ENCODE data around the gene TRABD2B.

Gene TRABD2B

GRCh38 chr1:48006264-48006663, 9.1 kb upstream of the TRABD2B start:
- FAIRE-seq: no peak
- TF ChIP-seq CTCF (IDR thresholded peaks at IDR 0.05; ENCODE audit: insufficient read depth, missing control alignments): no peak
- DNase-seq (ENCODE audit: insufficient read length, low spot score): no peak

- DNase-seq (ENCODE audit: insufficient read length, low spot score) (no peak), FAIRE-seq (no peak)
- TF ChIP-seq CTCF (IDR thresholded peaks at IDR 0.05; ENCODE audit: insufficient read depth, missing control alignments): no peak
These were observed 8.3 kb upstream of the TRABD2B start for GRCh38 chr1:48005253-48006117.

GRCh38 chr1:48003741-48004531, 6.8 kb upstream of the TRABD2B start:
- TF ChIP-seq CTCF (IDR thresholded peaks at IDR 0.05; ENCODE audit: insufficient read depth, missing control alignments): no peak
- no peak for DNase-seq (ENCODE audit: insufficient read length, low spot score)
- FAIRE-seq: no peak

DNA sequence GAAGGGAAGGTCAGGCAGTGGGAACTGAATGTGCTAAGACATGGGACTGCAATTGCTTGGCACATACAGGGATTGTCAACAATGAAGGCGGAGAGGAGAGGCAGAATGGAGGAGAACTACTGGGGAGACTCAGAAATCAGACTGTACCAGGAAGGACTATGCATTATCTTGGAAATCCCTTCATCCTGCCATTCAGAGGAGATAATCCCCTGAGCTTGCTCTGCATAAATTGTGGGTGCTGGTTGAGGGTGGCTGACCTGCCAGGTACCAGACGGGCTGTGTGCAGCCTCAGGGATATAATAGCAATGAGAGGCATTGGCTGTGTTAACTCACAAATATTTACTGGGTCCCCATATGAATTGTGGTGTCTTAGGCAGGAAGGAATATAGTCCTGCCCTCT, 5.0 kb upstream of the TRABD2B start:
- TF ChIP-seq CTCF (IDR thresholded peaks at IDR 0.05; ENCODE audit: insufficient read depth, missing control alignments): no peak
- FAIRE-seq (no peak), DNase-seq (ENCODE audit: insufficient read length, low spot score) (no peak)

DNA sequence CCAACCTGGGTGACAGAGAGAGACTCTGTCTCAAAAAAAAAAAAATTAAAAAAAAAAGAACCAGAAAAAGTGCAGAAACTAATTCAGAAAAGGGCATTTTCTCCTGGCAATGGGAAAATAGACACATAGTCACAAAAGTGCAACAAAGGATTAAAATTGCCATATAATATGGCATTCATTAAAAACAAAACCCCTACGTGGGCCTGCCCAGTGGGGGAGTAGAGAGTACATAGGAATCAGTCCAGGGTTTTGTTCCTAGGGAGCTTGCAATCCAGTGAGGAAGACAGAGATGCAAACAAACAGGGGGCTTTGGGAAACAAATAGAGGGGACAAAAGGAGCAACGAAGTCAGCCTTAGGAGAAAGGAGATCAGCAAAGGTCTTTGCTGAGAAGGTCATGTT, 4.5 kb upstream of the TRABD2B start:
- FAIRE-seq (no peak), DNase-seq (ENCODE audit: insufficient read length, low spot score) (no peak)

GRCh38 chr1:48000883-48001282, 3.7 kb upstream of the TRABD2B start:
- no peak for TF ChIP-seq CTCF (IDR thresholded peaks at IDR 0.05; ENCODE audit: insufficient read depth, missing control alignments)
- FAIRE-seq (no peak), DNase-seq (ENCODE audit: insufficient read length, low spot score) (no peak)

More for the DNA sequence above, 4.5 kb upstream of the TRABD2B start:
- TF ChIP-seq CTCF (IDR thresholded peaks at IDR 0.05; ENCODE audit: insufficient read depth, missing control alignments): no peak

All from D721Med (cell line).